GM19193 (cell line): ENCODE data around the gene LCORL.

Experiments
- POLR2A ChIP-seq: IDR thresholded peaks from 4 replicates; pipeline ENCODE4 v1.6.1; 2011; ENCODE audit not compliant: insufficient read depth, insufficient read length; ENCODE audit errors: extremely low read depth

LCORL gene

GRCh38 chr4:17859793-17860406 is 161.7 kb downstream of the LCORL start:
- TF ChIP-seq POLR2A: no peak

- no peak for TF ChIP-seq POLR2A
These were observed 167.5 kb downstream of the LCORL start for GRCh38 chr4:17854036-17854435.

- no peak for TF ChIP-seq POLR2A
These were observed 169.6 kb downstream of the LCORL start for GRCh38 chr4:17851959-17852358.

- TF ChIP-seq POLR2A: no peak
These were observed 175.3 kb downstream of the LCORL start for GRCh38 chr4:17846266-17846665.

- no peak for TF ChIP-seq POLR2A
These were observed 197.5 kb downstream of the LCORL start for GRCh38 chr4:17823871-17824669.

GRCh38 chr4:17817027-17817426 is 204.5 kb downstream of the LCORL start:
- no peak for TF ChIP-seq POLR2A

- TF ChIP-seq POLR2A: no peak
These were observed 205.4 kb downstream of the LCORL start for GRCh38 chr4:17816142-17816541.

- TF ChIP-seq POLR2A: no peak
These were observed 207.4 kb downstream of the LCORL start for GRCh38 chr4:17814140-17814539.

- TF ChIP-seq POLR2A: no peak
These were observed 208.8 kb downstream of the LCORL start for GRCh38 chr4:17812801-17813200.

GRCh38 chr4:17812125-17812524 is 209.4 kb downstream of the LCORL start:
- no peak for TF ChIP-seq POLR2A

- TF ChIP-seq POLR2A: no peak
These were observed 210.4 kb downstream of the LCORL start for GRCh38 chr4:17811078-17811603.

GRCh38 chr4:17810260-17811077 is 211.1 kb downstream of the LCORL start, which contains the start of the genes DCAF16 and NCAPG:
Gene DCAF16 (minus strand): TSS chr4:17810757. CDS start chr4:17804141, 6,616 bp downstream.
Gene NCAPG (plus strand): TSS chr4:17810979. CDS start chr4:17811078, 99 bp downstream.
- TF ChIP-seq POLR2A: peak; percentile 94

- TF ChIP-seq POLR2A: no peak
These were observed 211.9 kb downstream of the LCORL start for GRCh38 chr4:17809667-17810066.

GRCh38 chr4:17807446-17807845 is 214.1 kb downstream of the LCORL start:
- TF ChIP-seq POLR2A: no peak

GRCh38 chr4:17805580-17806155 is 215.9 kb downstream of the LCORL start:
- TF ChIP-seq POLR2A: no peak
